Muscle layer of duodenum (tissue), 2 donors: Measurements from ENCODE around the gene TMEM14C.
"Not testable (repeated sequence)": the region's sequence is repeated elsewhere in the genome, so short reads cannot be mapped to it uniquely, and the experiment has no call there.

ENCODE experiments used
- H3K27ac ChIP-seq: one replicate; pipeline ENCODE4 v1.7.0; 2013; ENCODE audit warnings: mild to moderate bottlenecking, low read length
- H3K27me3 ChIP-seq: one replicate; pipeline ENCODE4 v1.7.0; 2013; ENCODE audit warnings: low read depth, mild to moderate bottlenecking, control low read depth, low read length
- H3K36me3 ChIP-seq, 2 donors: one replicate each; pipeline ENCODE4 v1.7.0; 2013; ENCODE audit warnings: low read length in 2 of 2, control low read depth in 1 of 2, mild to moderate bottlenecking in 1 of 2; ENCODE audit not compliant: insufficient read depth in 2 of 2, control insufficient read depth in 1 of 2
- H3K4me1 ChIP-seq, 2 donors: one replicate each; pipeline ENCODE4 v1.7.0; 2013; ENCODE audit warnings: low read length in 2 of 2, mild to moderate bottlenecking in 2 of 2, control low read depth in 1 of 2, moderate library complexity in 1 of 2; ENCODE audit not compliant: insufficient read depth in 2 of 2, control insufficient read depth in 1 of 2
- H3K4me3 ChIP-seq, 2 donors: one replicate each; pipeline ENCODE4 v1.7.0; 2013; ENCODE audit warnings: low read length in 2 of 2, low read depth in 1 of 2, mild to moderate bottlenecking in 1 of 2
- H3K9me3 ChIP-seq, 2 donors: one replicate each; pipeline ENCODE4 v1.7.0; 2013; ENCODE audit warnings: low read length in 2 of 2, control low read depth in 1 of 2, mild to moderate bottlenecking in 1 of 2; ENCODE audit not compliant: control insufficient read depth in 1 of 2
- donor health status: healthy.

Gene TMEM14C

DNA sequence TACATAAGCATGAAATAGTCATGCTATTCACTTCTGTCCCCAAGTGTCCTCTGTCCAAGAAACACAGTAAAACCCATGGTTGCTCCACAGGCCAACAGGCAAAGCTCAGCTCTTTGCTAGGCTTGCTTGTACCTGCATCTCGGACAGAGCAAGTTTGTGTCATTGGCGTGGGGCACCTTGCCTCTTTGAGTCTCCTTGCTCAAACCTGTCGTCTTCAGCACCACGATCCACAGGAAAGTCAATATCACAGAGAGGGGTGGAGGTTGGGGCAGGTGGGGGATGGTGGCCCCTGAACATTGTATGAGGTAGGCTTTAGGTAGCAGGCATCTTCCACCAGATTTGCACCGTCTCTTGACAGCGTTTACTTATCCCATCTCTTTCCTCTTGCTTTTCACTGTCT is 20.6 kb downstream of the TMEM14C start:
- H3K4me3 ChIP-seq = no peak overlapping the region
- H3K4me1 ChIP-seq = peaks cover 5 to 7% of the 10 kb centered on the region in 2 donors
- no peaks in the 10 kb centered on the region for H3K9me3 ChIP-seq
- peaks cover 0 to 11% of the 10 kb centered on the region in 2 donors for H3K36me3 ChIP-seq
- no peak overlapping the region for H3K27ac ChIP-seq
- H3K27me3 ChIP-seq = no peaks in the 10 kb centered on the region

DNA sequence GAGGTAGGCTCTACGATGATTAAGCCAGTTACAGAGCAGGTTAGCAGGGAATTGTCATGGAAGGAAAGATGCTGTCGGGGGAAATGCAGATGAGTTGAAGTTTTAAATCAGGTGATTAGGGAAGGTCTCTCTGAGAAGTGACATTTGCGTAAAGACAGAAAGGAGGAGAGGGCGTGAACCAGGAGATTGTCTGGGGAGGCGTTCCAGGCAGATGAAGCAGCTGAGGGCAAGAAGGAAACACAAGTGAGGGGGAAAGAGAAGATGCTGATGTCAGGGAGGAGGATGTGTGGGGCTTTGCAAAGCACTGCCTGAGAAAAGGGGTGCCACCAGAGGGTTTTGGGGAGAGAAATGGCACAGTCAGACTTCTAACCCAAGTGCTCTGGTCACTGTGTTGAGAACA is 22.2 kb downstream of the TMEM14C start:
- no peaks in the 10 kb centered on the region for H3K9me3 ChIP-seq
- H3K36me3 ChIP-seq = peaks cover 0 to 11% of the 10 kb centered on the region in 2 donors
- H3K4me3 ChIP-seq = no peak overlapping the region
- no peaks in the 10 kb centered on the region for H3K27me3 ChIP-seq
- H3K27ac ChIP-seq = no peak overlapping the region
- H3K4me1 ChIP-seq = peaks cover 10 to 21% of the 10 kb centered on the region in 2 donors

DNA sequence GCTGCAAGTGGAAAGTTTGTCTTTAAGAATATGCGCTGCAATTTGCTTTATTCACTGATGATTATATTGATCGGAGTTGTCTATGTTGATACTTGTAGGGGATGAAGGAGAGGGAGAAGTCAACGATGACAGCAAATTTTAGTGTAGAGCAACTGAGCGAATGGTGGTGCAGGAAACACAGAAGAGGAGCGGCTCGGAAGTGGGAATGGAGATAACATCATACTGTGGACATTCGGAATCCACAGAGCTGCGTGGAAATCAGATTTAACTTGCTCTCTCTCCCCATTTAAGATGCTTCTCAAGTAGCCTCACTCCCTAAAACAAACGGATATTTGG is 24.0 kb downstream of the TMEM14C start:
- H3K4me3 ChIP-seq = peak overlapping the region; percentile 78 to 80
- peaks cover 0 to 7% of the 10 kb centered on the region in 2 donors for H3K36me3 ChIP-seq
- peak overlapping the region; percentile 64 for H3K27ac ChIP-seq
- H3K4me1 ChIP-seq = peaks cover 10 to 21% of the 10 kb centered on the region in 2 donors
- H3K27me3 ChIP-seq = no peaks in the 10 kb centered on the region
- H3K9me3 ChIP-seq = no peaks in the 10 kb centered on the region

- H3K27me3 ChIP-seq = no peaks in the 10 kb centered on the region
- H3K27ac ChIP-seq = peak within 1 kb of the TSS; percentile 84
- H3K4me3 ChIP-seq = peak within 1 kb of the TSS; percentile 78 to 80
Observed at GRCh38 chr6:10747251-10747972, 24.5 kb downstream of the TMEM14C start, which contains the start of gene TMEM14B. Gene TMEM14B (plus strand): TSS chr6:10747805. CDS start chr6:10749246, 1,441 bp downstream.

GRCh38 chr6:10749734-10750133 is 26.9 kb downstream of the TMEM14C start:
- Histone ChIP-seq H3K36me3 (peaks cover 14 to 19% of the 10 kb centered on the region in 2 donors), H3K4me1 (peaks cover 10 to 21% of the 10 kb centered on the region in 2 donors), H3K4me3 (no peak overlapping the region), H3K9me3 (no peaks in the 10 kb centered on the region), H3K27me3 (no peaks in the 10 kb centered on the region), H3K27ac (no peak overlapping the region)

More at GRCh38 chr6:10747251-10747972, 24.5 kb downstream of the TMEM14C start, which contains the start of gene TMEM14B:
- Histone ChIP-seq H3K9me3 (no peaks in the 10 kb centered on the region), H3K36me3 (peaks cover 0 to 2% of the 10 kb centered on the region in 2 donors), H3K4me1 (peaks cover 10 to 21% of the 10 kb centered on the region in 2 donors)

GRCh38 chr6:10750568-10750967 is 27.7 kb downstream of the TMEM14C start:
- Histone ChIP-seq H3K4me1 (peaks cover 10 to 21% of the 10 kb centered on the region in 2 donors), H3K36me3 (peaks cover 15 to 27% of the 10 kb centered on the region in 2 donors)
- not testable (repeated sequence) for H3K27ac ChIP-seq, H3K27me3 ChIP-seq, H3K4me3 ChIP-seq, H3K9me3 ChIP-seq

GRCh38 chr6:10751757-10752156 is 28.9 kb downstream of the TMEM14C start:
- H3K27me3 ChIP-seq, H3K4me3 ChIP-seq, H3K27ac ChIP-seq, H3K9me3 ChIP-seq: not testable (repeated sequence)
- Histone ChIP-seq H3K36me3 (peaks cover 22 to 36% of the 10 kb centered on the region in 2 donors), H3K4me1 (peaks cover 9 to 21% of the 10 kb centered on the region in 2 donors)

- Histone ChIP-seq H3K27me3 (no peaks in the 10 kb centered on the region), H3K4me1 (peaks cover 0 to 4% of the 10 kb centered on the region in 2 donors), H3K27ac (no peak overlapping the region), H3K4me3 (no peak overlapping the region), H3K9me3 (no peaks in the 10 kb centered on the region), H3K36me3 (peaks cover 22 to 40% of the 10 kb centered on the region in 2 donors)
Observed at GRCh38 chr6:10756085-10756484, 33.2 kb downstream of the TMEM14C start.

DNA sequence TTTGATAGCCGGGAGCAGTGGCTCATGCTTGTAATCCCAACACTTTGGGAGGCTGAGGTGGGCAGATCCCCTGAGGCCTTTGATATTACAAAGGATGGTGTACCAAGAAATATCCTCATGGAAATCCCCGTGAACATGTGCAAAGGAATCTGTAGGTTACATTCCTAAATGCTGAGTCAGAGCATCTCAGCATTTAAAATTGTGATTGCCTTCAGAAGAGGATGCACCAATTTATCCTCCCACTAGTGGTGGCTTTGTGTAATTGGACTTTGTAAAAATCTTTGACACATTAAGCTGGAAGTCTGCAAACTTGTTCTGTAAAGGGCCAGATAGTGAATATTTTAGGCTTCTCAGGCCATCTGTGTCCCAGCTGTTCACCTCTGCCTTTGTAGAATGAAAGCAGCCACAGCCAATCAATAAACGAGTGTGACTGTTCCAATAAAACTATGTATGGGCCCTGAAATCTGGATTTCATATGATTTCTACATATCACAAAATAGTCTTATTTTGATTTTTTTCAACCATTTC is 36.5 kb downstream of the TMEM14C start:
- H3K36me3 ChIP-seq = peaks cover 12 to 24% of the 10 kb centered on the region in 2 donors
- H3K9me3 ChIP-seq = no peaks in the 10 kb centered on the region

DNA sequence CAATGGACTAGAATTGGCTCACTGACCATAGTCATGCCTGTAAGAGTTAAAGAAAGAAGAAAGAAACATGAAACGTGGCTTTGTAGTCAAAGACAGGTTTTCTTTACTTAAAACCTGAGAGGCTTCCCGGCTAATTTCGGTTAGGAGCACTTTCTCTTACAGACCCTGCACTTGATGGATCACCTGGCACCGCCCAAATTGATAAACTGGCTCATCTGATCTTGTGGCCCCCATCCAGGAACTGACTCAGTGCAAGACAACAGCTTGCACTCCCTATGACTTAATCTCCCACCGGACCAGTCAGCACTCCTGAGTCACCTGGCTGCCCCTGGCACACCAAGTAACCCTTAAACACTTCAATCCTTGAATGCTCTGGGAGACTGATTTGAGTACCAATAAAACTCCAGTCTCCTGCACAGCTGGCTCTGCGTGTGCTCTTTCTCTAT is 37.0 kb downstream of the TMEM14C start:
- Histone ChIP-seq H3K27ac (no peak overlapping the region), H3K27me3 (no peaks in the 10 kb centered on the region), H3K4me3 (no peak overlapping the region), H3K36me3 (peaks cover 7 to 19% of the 10 kb centered on the region in 2 donors), H3K9me3 (no peaks in the 10 kb centered on the region), H3K4me1 (peaks cover 0 to 4% of the 10 kb centered on the region in 2 donors)

More for the DNA sequence above, 36.5 kb downstream of the TMEM14C start:
- no peaks in the 10 kb centered on the region for H3K27me3 ChIP-seq
- no peak overlapping the region for H3K4me3 ChIP-seq
- no peak overlapping the region for H3K27ac ChIP-seq
- H3K4me1 ChIP-seq = peaks cover 0 to 4% of the 10 kb centered on the region in 2 donors

- H3K27me3 ChIP-seq = no peaks in the 10 kb centered on the region
Observed at GRCh38 chr6:10763006-10763405, 40.1 kb downstream of the TMEM14C start.

More at GRCh38 chr6:10763006-10763405, 40.1 kb downstream of the TMEM14C start:
- H3K9me3 ChIP-seq = no peaks in the 10 kb centered on the region
- H3K4me1 ChIP-seq = peaks cover 0 to 4% of the 10 kb centered on the region in 2 donors
- peaks cover 0 to 3% of the 10 kb centered on the region in 2 donors for H3K36me3 ChIP-seq
- no peak overlapping the region for H3K4me3 ChIP-seq
- H3K27ac ChIP-seq = no peak overlapping the region
